ENCODE measurements around the gene ZNF783.
"Not testable (repeated sequence)": the region's sequence is repeated elsewhere in the genome, so short reads cannot be mapped to it uniquely, and the experiment has no call there.

Gene ZNF783

DNA sequence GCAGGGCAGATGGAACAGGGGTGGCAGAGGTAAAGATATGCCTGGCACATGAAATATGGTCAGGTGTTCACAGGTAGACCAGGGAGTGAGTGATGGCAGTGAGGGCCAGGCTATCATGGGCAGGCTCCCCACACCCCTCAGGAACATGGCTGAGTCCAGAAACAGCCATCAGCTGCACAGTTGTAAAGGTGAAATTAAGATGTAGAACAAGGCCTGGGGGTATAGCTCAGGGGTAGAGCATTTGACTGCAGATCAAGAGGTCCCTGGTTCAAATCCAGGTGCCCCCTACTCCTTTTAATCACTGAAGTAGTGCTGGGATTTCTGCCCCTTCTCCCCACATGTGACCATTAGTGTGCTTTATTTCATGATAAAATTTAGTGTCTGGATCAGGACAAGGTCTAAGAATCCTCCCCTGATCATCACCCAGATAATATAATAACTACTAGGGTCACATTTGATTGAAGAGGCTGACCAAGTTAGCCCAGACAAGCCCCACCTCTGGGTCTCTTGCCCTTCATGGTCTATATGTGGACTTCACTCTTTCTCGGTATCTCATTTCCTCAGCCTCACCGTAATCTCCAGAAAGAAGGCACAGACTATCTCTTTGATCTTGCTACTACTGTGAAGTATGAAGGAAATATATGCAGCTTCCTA lies 69.0 kb downstream of the ZNF783 start:
- no peak for DNase-seq (ENCODE audit: low read depth)

DNA sequence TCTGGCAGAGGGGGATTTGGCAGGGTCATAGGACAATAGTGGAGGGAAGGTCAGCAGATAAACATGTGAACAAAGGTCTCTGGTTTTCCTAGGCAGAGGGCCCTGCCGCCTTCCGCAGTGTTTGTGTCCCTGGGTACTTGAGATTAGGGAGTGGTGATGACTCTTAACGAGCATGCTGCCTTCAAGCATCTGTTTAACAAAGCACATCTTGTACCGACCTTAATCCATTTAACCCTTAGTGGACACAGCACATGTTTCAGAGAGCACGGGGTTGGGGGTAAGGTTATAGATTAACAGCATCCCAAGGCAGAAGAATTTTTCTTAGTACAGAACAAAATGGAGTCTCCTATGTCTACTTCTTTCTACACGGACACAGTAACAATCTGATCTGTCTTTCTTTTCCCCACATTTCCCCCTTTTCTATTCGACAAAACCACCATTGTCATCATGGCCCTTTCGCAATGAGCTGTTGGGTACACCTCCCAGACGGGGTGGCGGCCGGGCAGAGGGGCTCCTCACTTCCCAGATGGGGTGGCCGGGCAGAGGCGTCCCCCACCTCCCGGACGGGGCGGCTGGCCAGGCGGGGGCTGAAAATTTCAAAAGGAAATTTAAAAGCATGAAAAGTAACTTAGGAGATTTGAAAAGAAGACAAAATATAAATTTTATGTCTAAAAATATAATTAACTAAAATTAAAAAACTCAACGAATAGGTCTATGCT lies 70.8 kb downstream of the ZNF783 start:
- not testable (repeated sequence) for DNase-seq (ENCODE audit: low read depth)

DNA sequence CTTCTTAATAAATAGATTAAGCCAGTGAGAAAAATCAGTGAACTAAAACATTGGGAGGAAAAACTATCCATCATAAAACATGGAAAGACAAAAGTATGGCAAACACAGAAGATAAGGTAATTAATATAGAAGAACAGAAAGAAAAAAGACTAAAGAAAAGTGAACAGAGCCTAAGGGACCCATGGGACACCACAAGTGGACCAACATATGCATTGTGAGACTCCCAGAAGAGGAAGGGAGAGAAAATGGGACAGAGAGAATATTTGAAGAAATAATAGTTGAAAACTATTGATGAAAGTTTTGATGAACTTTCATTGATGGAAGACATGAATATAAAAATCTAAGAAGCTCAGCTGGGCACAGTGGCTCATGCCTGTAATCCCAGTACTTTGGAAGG lies 71.3 kb downstream of the ZNF783 start:
- DNase-seq (ENCODE audit: low read depth), result no peak

DNA sequence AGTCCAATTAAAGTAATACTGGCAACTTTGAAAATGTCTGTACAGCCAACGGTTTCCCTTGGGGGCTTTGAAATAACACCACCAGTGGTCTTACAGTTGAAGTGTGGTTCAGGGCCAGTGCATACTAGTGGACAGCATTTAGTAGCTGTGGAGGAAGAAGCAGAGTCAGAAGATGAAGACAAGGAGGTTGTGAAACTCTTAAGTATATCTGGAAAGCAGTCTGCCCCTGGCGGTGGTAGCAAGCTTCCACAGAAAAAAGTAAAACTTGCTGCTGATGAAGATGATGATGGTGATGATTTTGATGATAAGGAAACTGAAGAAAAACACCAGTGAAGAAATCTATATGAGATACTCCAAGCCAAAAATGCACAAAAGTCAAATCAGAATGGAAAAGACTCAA lies 72.2 kb downstream of the ZNF783 start:
- DNase-seq (ENCODE audit: low read depth), result no peak
